HepG2 (cell line): ENCODE measurements around the gene CDK14.

Experiments used
- AGO2 ChIP-seq: fragments of 200-400 bp; formaldehyde crosslinking; optimal IDR thresholded peaks from 2 replicates; pipeline ENCODE3; 2017; ENCODE audit warnings: mild to moderate bottlenecking, low read depth, low read length, moderate library complexity
- ATF3 ChIP-seq: sonication (generic); formaldehyde crosslinking; IDR thresholded peaks from 2 replicates; pipeline ENCODE4 v1.4.0; 2020; ENCODE audit warnings: missing genetic modification reagents
- FOXK2 ChIP-seq: fragments of 450-650 bp; IDR thresholded peaks from 2 replicates; pipeline ENCODE4 v1.6.1; 2016
- FOXP1 ChIP-seq, 2 experiments: fragments of 450-650 bp in 1 of 2; IDR thresholded peaks; 2 replicates each; pipeline ENCODE4 v1.6.1; 2017 to 2018; ENCODE audit warnings: antibody characterized with exemption in 1 of 2
- GABPA ChIP-seq, 2 experiments: IDR thresholded peaks; 2 replicates each; pipeline ENCODE4 v1.6.1; 2011 to 2016; ENCODE audit warnings: low read depth in 2 of 2, low read length in 1 of 2, missing biosample characterization in 1 of 2, missing genetic modification characterization in 1 of 2
- TGIF2 ChIP-seq: IDR thresholded peaks from 2 replicates; pipeline ENCODE4 v1.6.1; 2016; ENCODE audit warnings: control low read depth, missing compliant biosample characterization
- ZKSCAN8 ChIP-seq: IDR thresholded peaks from 2 replicates; pipeline ENCODE4 v1.6.1; 2016; ENCODE audit warnings: borderline replicate concordance, missing genetic modification reagents, missing compliant biosample characterization
- ZNF513 ChIP-seq: sonication (generic); formaldehyde crosslinking; conservative IDR thresholded peaks from 2 replicates; pipeline ENCODE4 v1.5.0; 2020; ENCODE audit warnings: missing genetic modification reagents

GRCh38 chr7:90923541-90923997 lies 327.4 kb downstream of the CDK14 start:
- TF ChIP-seq ZNF513 (CRISPR knock-in tag) (no peak), AGO2 (no peak), FOXK2 (no peak), FOXP1 (IDR thresholded peaks at IDR 0.05) (no peak), FOXP1 (CRISPR knock-in tag; IDR thresholded peaks at IDR 0.05) (no peak), GABPA (IDR thresholded peaks at IDR 0.05; ENCODE audit: low read depth, low read length) (no peak), GABPA (CRISPR knock-in tag; IDR thresholded peaks at IDR 0.05; ENCODE audit: low read depth) (no peak), ATF3 (CRISPR knock-in tag) (no peak), ZKSCAN8 (CRISPR knock-in tag) (no peak), TGIF2 (CRISPR knock-in tag) (no peak)
